GM18526 (cell line): Measurements from ENCODE around the gene SLAIN1.

Experiments
- POLR2A ChIP-seq: IDR thresholded peaks from 3 replicates; pipeline ENCODE4 v1.6.1; 2011; ENCODE audit not compliant: insufficient read length; ENCODE audit errors: extremely low read depth

SLAIN1 gene

GRCh38 chr13:77733674-77734073, 36.2 kb downstream of the SLAIN1 start:
- no peak for TF ChIP-seq POLR2A

- TF ChIP-seq POLR2A: no peak
Observed at GRCh38 chr13:77737583-77738200, 40.2 kb downstream of the SLAIN1 start.

- no peak for TF ChIP-seq POLR2A
Observed at GRCh38 chr13:77740097-77740735, 42.7 kb downstream of the SLAIN1 start.

GRCh38 chr13:77740931-77741596, 43.6 kb downstream of the SLAIN1 start:
- TF ChIP-seq POLR2A: no peak

- TF ChIP-seq POLR2A: no peak
Observed at GRCh38 chr13:77741597-77741972, 44.1 kb downstream of the SLAIN1 start.

GRCh38 chr13:77742801-77743200, 45.3 kb downstream of the SLAIN1 start:
- TF ChIP-seq POLR2A: no peak

- no peak for TF ChIP-seq POLR2A
Observed at GRCh38 chr13:77745784-77746183, 48.3 kb downstream of the SLAIN1 start.

GRCh38 chr13:77749344-77749880, 51.9 kb downstream of the SLAIN1 start:
- no peak for TF ChIP-seq POLR2A

GRCh38 chr13:77751513-77752456, 54.3 kb downstream of the SLAIN1 start:
- TF ChIP-seq POLR2A: no peak

- no peak for TF ChIP-seq POLR2A
Observed at GRCh38 chr13:77752512-77753069, 55.1 kb downstream of the SLAIN1 start.

GRCh38 chr13:77760893-77761292, 63.4 kb downstream of the SLAIN1 start:
- no peak for TF ChIP-seq POLR2A

- no peak for TF ChIP-seq POLR2A
Observed at GRCh38 chr13:77767413-77767812, 69.9 kb downstream of the SLAIN1 start.

GRCh38 chr13:77774181-77774580, 76.7 kb downstream of the SLAIN1 start:
- TF ChIP-seq POLR2A: no peak

- TF ChIP-seq POLR2A: no peak
Observed at GRCh38 chr13:77776704-77777103, 79.2 kb downstream of the SLAIN1 start.

GRCh38 chr13:77779552-77780272, 82.2 kb downstream of the SLAIN1 start:
- no peak for TF ChIP-seq POLR2A

GRCh38 chr13:77781808-77782207, 84.3 kb downstream of the SLAIN1 start:
- no peak for TF ChIP-seq POLR2A
